Activated CD8-positive, alpha-beta memory T cell treated with anti-CD3 and anti-CD28 coated beads for 4 hours (primary cell): ENCODE results near the gene SYT15.
"Not testable (repeated sequence)": the region's sequence is repeated elsewhere in the genome, so short reads cannot be mapped to it uniquely, and the experiment has no call there.

ENCODE experiments used
- DNase-seq, 2 donors: peaks; one replicate each; pipeline ENCODE4 v3.0.0-alpha.2; 2020; ENCODE audit warnings: low read depth in 2 of 2

Gene SYT15

GRCh38 chr10:46556515-46557318 lies 22.2 kb upstream of the SYT15 start, which contains the start of gene GPRIN2:
Gene GPRIN2, minus strand, starts transcription at chr10:46556658. Its CDS starts 5,922 bp downstream, at chr10:46550736.
- no peak for DNase-seq

- no peak for DNase-seq
These were observed 21.4 kb upstream of the SYT15 start for GRCh38 chr10:46557319-46558121.

GRCh38 chr10:46558122-46558391 lies 20.9 kb upstream of the SYT15 start:
- no peak for DNase-seq

DNA sequence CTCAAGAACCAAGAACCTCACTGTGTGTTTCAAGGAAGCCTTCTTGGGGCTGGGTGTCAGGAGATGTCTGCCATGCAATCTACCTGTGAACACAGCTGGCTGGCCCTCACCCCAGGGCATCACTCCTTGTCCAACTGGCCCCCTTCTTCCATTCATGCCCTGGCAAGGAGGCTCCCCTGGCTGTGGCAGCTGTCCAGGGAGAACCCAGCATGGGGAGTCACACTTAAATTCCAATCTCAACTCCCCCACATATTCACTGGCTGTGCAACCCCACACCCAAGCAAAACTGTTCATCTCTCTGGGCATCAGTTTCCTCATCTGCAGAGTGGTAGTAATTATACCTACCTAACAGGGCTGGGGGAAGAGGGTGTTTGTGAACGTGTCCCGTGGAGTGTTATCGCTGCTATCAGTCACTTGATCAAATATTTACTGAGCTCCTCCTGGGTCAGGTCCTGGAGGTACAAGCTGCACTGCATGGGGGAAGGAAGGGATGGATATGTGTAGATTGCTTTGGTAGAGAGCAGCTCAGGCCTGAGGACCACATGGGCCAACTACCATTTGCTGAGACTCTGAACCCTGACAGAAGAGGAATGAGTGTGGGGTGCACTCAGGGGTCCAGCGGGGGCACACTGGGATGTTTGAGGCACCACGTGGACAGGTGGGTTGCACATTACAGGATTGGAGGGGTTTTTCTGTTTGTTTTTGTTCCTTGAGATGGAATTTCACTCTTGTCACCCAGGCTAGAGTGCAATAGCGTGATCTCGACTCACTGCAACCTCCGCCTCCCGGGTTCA lies 20.3 kb upstream of the SYT15 start:
- no peak for DNase-seq

- DNase-seq: no peak
These were observed 19.7 kb upstream of the SYT15 start for GRCh38 chr10:46559231-46559671.

- no peak for DNase-seq
These were observed 18.5 kb upstream of the SYT15 start for GRCh38 chr10:46560381-46560780.

GRCh38 chr10:46560952-46561351 lies 18.0 kb upstream of the SYT15 start:
- DNase-seq: no peak

GRCh38 chr10:46565591-46566332 lies 13.2 kb upstream of the SYT15 start:
- not testable (repeated sequence) for DNase-seq

DNA sequence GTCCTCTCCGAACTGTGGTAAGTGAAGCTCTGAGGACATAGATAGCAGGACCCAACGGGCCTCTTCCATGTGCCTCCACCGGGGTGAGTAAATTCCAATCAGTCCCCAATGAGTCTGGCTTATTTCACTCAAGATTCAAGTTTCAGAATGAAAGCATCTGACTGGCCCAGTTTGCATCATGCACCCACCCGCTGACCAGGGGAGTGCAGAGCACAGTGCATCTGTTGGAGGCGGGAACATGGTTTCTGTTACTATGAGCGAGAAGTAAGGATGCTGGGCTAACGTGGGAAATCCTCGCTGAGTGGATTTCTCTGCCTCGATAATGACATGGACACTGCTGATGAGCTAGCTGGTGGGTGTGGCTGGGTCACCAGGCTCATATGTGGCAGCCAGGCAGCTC lies 11.8 kb upstream of the SYT15 start:
- not testable (repeated sequence) for DNase-seq

GRCh38 chr10:46570655-46571054 lies 8.3 kb upstream of the SYT15 start:
- not testable (repeated sequence) for DNase-seq

GRCh38 chr10:46572765-46573164 lies 6.2 kb upstream of the SYT15 start:
- not testable (repeated sequence) for DNase-seq

DNA sequence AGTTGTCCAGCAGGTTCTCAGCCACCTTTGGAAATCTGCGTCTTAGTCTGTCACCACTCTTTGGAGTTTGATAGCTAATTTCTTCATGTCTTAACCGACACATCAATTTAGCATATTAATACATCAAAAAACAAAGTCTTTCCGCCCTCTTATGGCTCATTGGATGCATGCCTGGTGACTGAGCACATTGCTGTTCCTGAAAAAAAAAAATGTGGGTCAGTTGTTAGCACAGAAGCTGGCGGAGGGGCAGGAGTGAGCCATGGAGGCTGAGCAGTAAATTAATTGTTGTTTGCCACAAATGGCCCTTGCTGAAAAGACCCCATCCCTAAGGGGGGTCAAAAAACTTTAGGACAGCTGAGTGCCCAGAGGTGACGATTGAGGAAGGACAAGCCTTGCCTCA lies 5.6 kb upstream of the SYT15 start:
- DNase-seq: not testable (repeated sequence)

- not testable (repeated sequence) for DNase-seq
These were observed 5.0 kb upstream of the SYT15 start for GRCh38 chr10:46573884-46574283.

GRCh38 chr10:46577624-46578473 lies 1.1 kb upstream of the SYT15 start:
- DNase-seq: not testable (repeated sequence)

DNA sequence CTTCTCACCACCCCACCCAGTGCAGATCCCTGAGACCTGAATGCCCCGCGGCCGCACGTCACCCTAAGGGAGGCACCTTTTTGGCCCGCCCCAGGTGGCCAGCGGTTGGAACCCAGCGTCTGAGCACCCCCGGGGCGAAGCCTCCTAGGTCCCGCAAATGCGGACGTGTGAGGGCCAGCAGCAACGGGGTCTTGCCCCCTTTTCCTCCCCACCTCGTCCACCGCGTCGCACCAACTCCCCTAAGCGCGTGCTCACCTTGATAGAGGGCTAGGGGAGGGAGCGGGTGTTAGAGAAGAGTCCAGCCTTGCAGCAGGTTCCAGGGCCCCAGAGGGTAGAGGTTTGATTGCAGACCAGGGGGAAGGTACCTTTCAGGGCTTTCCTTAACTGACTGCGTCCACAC lies 450 bp downstream of the SYT15 start:
- not testable (repeated sequence) for DNase-seq

DNA sequence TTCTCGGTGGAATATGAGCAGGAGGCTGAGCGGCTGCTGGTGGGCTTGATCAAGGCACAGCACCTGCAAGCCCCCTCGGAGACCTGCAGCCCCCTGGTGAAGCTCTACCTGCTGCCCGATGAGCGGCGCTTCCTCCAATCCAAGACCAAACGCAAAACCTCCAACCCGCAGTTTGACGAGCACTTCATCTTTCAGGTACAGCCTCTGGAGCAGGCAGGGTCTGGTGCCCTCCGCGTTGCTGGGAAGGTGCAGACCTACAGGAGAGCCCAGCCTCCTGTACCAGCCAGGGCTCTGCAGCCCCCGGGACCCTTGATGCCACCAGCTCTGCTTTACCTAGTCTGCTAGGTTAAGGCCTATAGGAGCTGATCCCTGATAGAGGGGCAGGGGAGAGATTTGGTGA lies 3.1 kb downstream of the SYT15 start:
- not testable (repeated sequence) for DNase-seq

DNA sequence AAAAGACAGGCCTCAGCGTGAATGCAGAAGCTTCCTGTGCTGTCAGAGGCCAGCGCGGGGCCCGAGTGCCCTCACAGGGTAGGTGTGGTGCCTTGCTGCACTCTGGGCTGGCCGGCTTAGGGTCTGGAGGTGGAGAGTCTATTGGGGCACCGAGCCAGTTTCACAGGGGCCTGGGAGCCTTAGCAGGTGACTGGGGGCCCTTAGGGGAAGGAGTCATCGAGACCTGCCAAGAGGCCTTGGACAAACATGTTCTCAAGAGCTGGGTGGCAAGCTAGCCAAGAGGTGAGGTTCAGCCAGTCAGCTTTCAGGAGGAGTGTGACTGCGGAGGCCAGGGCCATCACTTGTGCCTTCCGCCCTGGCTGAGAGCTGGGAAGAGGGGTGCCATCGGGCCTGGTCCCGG lies 3.6 kb downstream of the SYT15 start:
- DNase-seq: not testable (repeated sequence)

GRCh38 chr10:46584196-46584595 lies 5.3 kb downstream of the SYT15 start:
- not testable (repeated sequence) for DNase-seq

- DNase-seq: not testable (repeated sequence)
These were observed 6.3 kb downstream of the SYT15 start for GRCh38 chr10:46585246-46585645.

DNA sequence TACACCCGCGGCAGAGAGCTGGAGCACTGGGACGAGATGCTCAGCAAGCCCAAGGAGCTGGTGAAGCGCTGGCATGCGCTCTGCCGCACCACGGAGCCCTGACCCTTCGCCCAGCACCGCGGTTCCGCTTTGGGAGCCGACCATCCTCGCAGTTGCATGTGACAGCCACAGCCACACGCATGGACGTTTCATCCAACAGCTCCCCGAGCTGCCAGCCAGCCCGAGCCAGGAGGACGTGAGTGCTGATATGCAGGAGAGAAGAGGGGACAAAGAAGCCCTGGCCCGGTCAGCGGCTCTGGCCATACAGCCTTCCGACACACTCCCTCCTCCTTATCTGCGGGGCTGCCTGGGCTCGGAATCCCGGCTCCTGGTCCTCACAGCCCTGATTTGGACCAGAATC lies 8.6 kb downstream of the SYT15 start:
- DNase-seq: not testable (repeated sequence)
